Endothelial cell of umbilical vein (primary cell): ENCODE data around the gene P2RX3. TPM values are rescaled to one million over a fixed set of nuclear protein-coding genes. Genes with fewer than 3 reads are reported as not detected.

Source experiments
- BruUV-seq: library from RNA; stranded (reverse); fragments of 400-500 nt; replicated peaks from 2 replicates; lab custom pipeline; 2021; lab: Mats Ljungman, UMichigan
- CTCF ChIA-PET: fragments of 300-600, 350-600 bp; sonication (Branson Sonifier 250); formaldehyde crosslinking; loops from one replicate; lab custom pipeline; 2021; ENCODE audit warnings: antibody characterized with exemption, inconsistent platforms; lab: Charles Lee
- POLR2A ChIA-PET: fragments of 300-600, 350-600 bp; sonication (Branson Sonifier 250); formaldehyde crosslinking; loops from one replicate; lab custom pipeline; 2021; ENCODE audit warnings: antibody characterized with exemption, inconsistent platforms; lab: Charles Lee
- DNase-seq: peaks from one replicate; pipeline ENCODE4 v3.0.0-alpha.2; 2011; ENCODE audit warnings: low read depth, low spot score
- FAIRE-seq: peaks from 2 replicates; lab custom pipeline; 2011; peaks lifted over from hg19 to GRCh38; lab: Jason Lieb, UNC
- H2AFZ ChIP-seq: 2 replicates; pipeline ENCODE4 v1.6.0; 2012; ENCODE audit warnings: low read depth, low read length, control low read depth, inconsistent platforms
- H3K27ac ChIP-seq: 2 replicates; pipeline ENCODE4 v1.5.1; 2011; ENCODE audit warnings: low read depth, mild to moderate bottlenecking, control low read depth, low read length, moderate library complexity; ENCODE audit not compliant: insufficient read depth
- H3K27me3 ChIP-seq, 2 experiments: 2 replicates each; pipeline versions ENCODE4 v1.6.0 to v1.6.1; 2011; ENCODE audit warnings: low read length in 2 of 2, mixed read lengths in 1 of 2; ENCODE audit not compliant: control insufficient read depth in 2 of 2, insufficient read depth in 2 of 2
- H3K36me3 ChIP-seq, 2 experiments: 2 replicates in 1 of 2; 3 replicates in 1 of 2; pipeline ENCODE4 v1.5.1; 2011; ENCODE audit warnings: low read length in 2 of 2, mild to moderate bottlenecking in 1 of 2, moderate library complexity in 1 of 2; ENCODE audit not compliant: control insufficient read depth in 2 of 2, insufficient read depth in 2 of 2; ENCODE audit errors: extremely low read depth in 1 of 2
- H3K4me1 ChIP-seq: 3 replicates; pipeline ENCODE4 v1.5.1; 2011; ENCODE audit warnings: mild to moderate bottlenecking, low read length; ENCODE audit not compliant: control insufficient read depth, insufficient read depth; ENCODE audit errors: extremely low read depth
- H3K4me2 ChIP-seq: 2 replicates; pipeline ENCODE4 v1.6.1; 2011; ENCODE audit warnings: low read length, control low read depth, mixed read lengths; ENCODE audit not compliant: insufficient read depth
- H3K4me3 ChIP-seq, 3 experiments: fragments of 200-600 bp in 1 of 3; sonication (generic), shearing (Covaris generic) in 1 of 3; replicated peaks in 1 of 3; 2 replicates each; pipeline ENCODE4 v1.5.1; 2011 to 2016; ENCODE audit warnings: control low read depth in 3 of 3, low read length in 3 of 3, mild to moderate bottlenecking in 2 of 3, inconsistent platforms in 1 of 3, low read depth in 1 of 3, moderate library complexity in 1 of 3; ENCODE audit not compliant: insufficient read depth in 1 of 3
- H3K79me2 ChIP-seq: 2 replicates; pipeline ENCODE4 v1.6.0; 2012; ENCODE audit warnings: low read length, inconsistent platforms; ENCODE audit not compliant: control insufficient read depth, insufficient read depth
- H3K9ac ChIP-seq: replicated peaks from 2 replicates; pipeline ENCODE3; 2011; ENCODE audit warnings: low read length, control low read depth; ENCODE audit not compliant: insufficient read depth; ENCODE audit errors: extremely low read depth
- H3K9me1 ChIP-seq: replicated peaks from 3 replicates; pipeline ENCODE4 v1.6.0; 2011; ENCODE audit warnings: mild to moderate bottlenecking, low read length; ENCODE audit not compliant: control insufficient read depth, insufficient read depth; ENCODE audit errors: extremely low read depth
- H3K9me3 ChIP-seq: replicated peaks from 2 replicates; pipeline ENCODE4 v1.5.1; 2012; ENCODE audit warnings: low read length, inconsistent platforms; ENCODE audit not compliant: control insufficient read depth, insufficient read depth
- H4K20me1 ChIP-seq: replicated peaks from 2 replicates; pipeline ENCODE3; 2011; ENCODE audit warnings: mild to moderate bottlenecking, low read length; ENCODE audit not compliant: control insufficient read depth, insufficient read depth; ENCODE audit errors: extremely low read depth
- EZH2 ChIP-seq: IDR thresholded peaks from 2 replicates; pipeline ENCODE4 v1.6.1; 2012; ENCODE audit warnings: borderline replicate concordance, low read depth, mild to moderate bottlenecking, moderate library complexity, low read length, inconsistent platforms; ENCODE audit not compliant: severe bottlenecking
- FOS ChIP-seq: IDR thresholded peaks from 2 replicates; pipeline ENCODE4 v1.6.1; 2011; ENCODE audit warnings: mild to moderate bottlenecking, low read length, moderate library complexity, borderline replicate concordance; ENCODE audit not compliant: insufficient read depth
- GATA2 ChIP-seq: IDR thresholded peaks from 2 replicates; pipeline ENCODE4 v1.7.0; 2011; ENCODE audit warnings: low read depth, mild to moderate bottlenecking, moderate library complexity, mixed read lengths, low read length; ENCODE audit not compliant: insufficient read length, insufficient read depth
- JUN ChIP-seq: IDR thresholded peaks from 2 replicates; pipeline ENCODE4 v1.6.1; 2011; ENCODE audit warnings: borderline replicate concordance, low read depth; ENCODE audit not compliant: insufficient read length, insufficient read depth
- MYC ChIP-seq: IDR thresholded peaks from one replicate; pipeline ENCODE4 v1.6.1; 2011; ENCODE audit warnings: mild to moderate bottlenecking, low read depth, low read length
- POLR2A ChIP-seq: IDR thresholded peaks from 2 replicates; pipeline ENCODE4 v1.6.1; 2012; ENCODE audit warnings: low read depth, mild to moderate bottlenecking, control low read depth, low read length
- POLR2AphosphoS5 ChIP-seq: IDR thresholded peaks from 2 replicates; pipeline ENCODE4 v1.6.1; 2012; ENCODE audit warnings: low read depth, mild to moderate bottlenecking, control low read depth, low read length, moderate library complexity; ENCODE audit not compliant: insufficient read depth
- dilution Hi-C: fragments of 300-500 bp; cut with MboI; formaldehyde crosslinking; loops from one replicate; pipeline ENCODE4 v1.15.0; 2019; ENCODE audit warnings: low sequenced_read_pairs; ENCODE audit not compliant: extremely low pct_ligation_motif_present
- intact Hi-C: fragments of 100-400 bp; cut with micrococcal nuclease; formaldehyde crosslinking; loops from one replicate; pipeline ENCODE4 v1.10.0; 2022
- polyA plus RNA-seq, 4 experiments: library from polyadenylated mRNA; depleted of rRNA in 3 of 4; stranded (reverse) in 3 of 4; unstranded in 1 of 4; fragments of >200 nt; gene quantifications; 2 replicates each; pipeline versions ENCODE4 v1.2.1 to v1.2.3, GENCODE V29; 2011 to 2012; ENCODE audit warnings: missing spikeins in 1 of 4
- total RNA-seq: library from RNA; stranded (reverse); gene quantifications from 2 replicates; pipeline ENCODE4 v1.2.3, GENCODE V29; 2021
- TF ChIP-seq, protein P1 (sequence below): IDR thresholded peaks from 2 replicates; pipeline ENCODE4 v1.6.1; 2011; ENCODE audit not compliant: insufficient read depth, insufficient read length

The P2RX3 gene
- total and polyA plus RNA-seq, 2 donors (not counting 3 experiments of a cell fraction or from before 2014, with no cell fraction given), result not detected

DNA sequence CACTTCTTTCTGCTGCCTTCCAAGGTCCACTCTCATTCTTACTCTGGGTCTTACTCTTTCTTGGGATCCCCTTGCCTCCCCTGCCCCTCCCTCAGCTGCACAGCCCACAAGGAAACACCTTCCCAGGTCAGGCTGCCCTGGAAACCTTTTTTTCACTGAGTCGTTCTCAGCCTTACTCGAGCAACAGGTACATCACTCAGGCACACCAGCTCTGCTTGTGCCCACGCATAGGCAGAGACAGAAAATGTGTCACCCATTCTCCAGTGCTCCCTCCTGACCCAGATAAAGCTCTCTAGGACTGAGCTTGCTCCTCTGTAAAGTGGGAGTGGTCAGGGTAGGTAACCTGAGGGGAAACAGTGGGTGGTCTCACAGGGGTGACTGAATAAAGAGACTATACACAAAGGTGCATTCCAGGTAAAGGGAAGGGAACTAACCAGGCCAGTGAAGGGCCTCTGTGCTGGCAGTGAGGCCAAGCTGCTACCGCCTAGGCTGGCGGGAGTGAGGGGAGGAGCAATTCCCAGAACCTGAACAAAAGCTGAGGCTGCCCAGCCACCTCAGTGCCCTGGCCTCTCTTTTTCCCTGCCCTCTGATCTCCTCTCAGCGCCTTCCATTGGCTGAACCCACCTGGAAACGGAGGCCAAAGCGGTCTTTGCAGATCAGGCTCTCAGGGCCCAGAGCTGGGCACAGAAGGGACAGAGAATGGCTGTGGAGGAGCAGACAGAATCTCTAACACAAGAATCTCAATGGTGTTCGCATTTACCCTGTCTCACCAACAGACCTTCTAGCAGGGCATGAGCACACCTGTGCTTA is 26.9 kb downstream of the P2RX3 start:
- no peaks in the 10 kb centered on the region for H3K9me1 ChIP-seq
- H3K36me3 ChIP-seq, result no peaks in the 10 kb centered on the region
- no peak overlapping the region for H3K4me3 ChIP-seq
- H3K27ac ChIP-seq, result no peak overlapping the region
- POLR2A ChIA-PET, result no interaction called here
- CTCF ChIA-PET, result interaction anchor here (1.0 kb wide), 1 partner anchor 128 kb away, joined by 3 read pairs; no protein-coding TSS in a partner anchor
- DNase-seq (no peak), FAIRE-seq (no peak)
- no peak overlapping the region for H3K4me2 ChIP-seq
- intact Hi-C loops, result no loop called here
- TF ChIP-seq POLR2A, result no peak
- no peak for TF ChIP-seq MYC
- TF ChIP-seq GATA2, result no peak
- no peak for TF ChIP-seq FOS
- TF ChIP-seq, protein P1, sequence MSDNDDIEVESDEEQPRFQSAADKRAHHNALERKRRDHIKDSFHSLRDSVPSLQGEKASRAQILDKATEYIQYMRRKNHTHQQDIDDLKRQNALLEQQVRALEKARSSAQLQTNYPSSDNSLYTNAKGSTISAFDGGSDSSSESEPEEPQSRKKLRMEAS, result no peak
- TF ChIP-seq POLR2AphosphoS5, result no peak
- no peak for TF ChIP-seq JUN
- no peak for TF ChIP-seq EZH2
- H3K4me1 ChIP-seq, result no peaks in the 10 kb centered on the region
- no peaks in the 10 kb centered on the region for H4K20me1 ChIP-seq
- H2AFZ ChIP-seq, result no peak overlapping the region
- dilution Hi-C loops, result no loop called here
- no peak overlapping the region for H3K9ac ChIP-seq
- H3K9me3 ChIP-seq, result no peaks in the 10 kb centered on the region
- H3K27me3 ChIP-seq, result peaks cover 0 to 3% of the 10 kb centered on the region in 2 experiments
- BruUV-seq, result no TSS peak
- H3K79me2 ChIP-seq, result no peaks in the 10 kb centered on the region
